Prostate gland (tissue), 2 donors: ENCODE data around the gene PDE8B.

ENCODE experiments used
- POLR2A ChIP-seq: fragments of 450-650 bp; IDR thresholded peaks from one replicate; pipeline ENCODE4 v1.6.1; 2016; ENCODE audit warnings: antibody characterized with exemption, mild to moderate bottlenecking
- POLR2AphosphoS5 ChIP-seq: sonication (generic); formaldehyde crosslinking; IDR thresholded peaks from one replicate; pipeline ENCODE4 v1.6.1; 2017; ENCODE audit warnings: antibody characterized with exemption
- TF ChIP-seq, protein P1 (sequence below), 4 experiments: fragments of 200-600 bp in 2 of 4; fragments of 450-650 bp in 2 of 4; sonication (generic) in 2 of 4; IDR thresholded peaks; 1 replicate in 3 of 4; 2 replicates in 1 of 4; pipeline ENCODE4 v1.5.1; 2016 to 2019; ENCODE audit warnings: antibody characterized with exemption in 4 of 4, mild to moderate bottlenecking in 2 of 4, moderate library complexity in 2 of 4

- TF ChIP-seq, protein P1, sequence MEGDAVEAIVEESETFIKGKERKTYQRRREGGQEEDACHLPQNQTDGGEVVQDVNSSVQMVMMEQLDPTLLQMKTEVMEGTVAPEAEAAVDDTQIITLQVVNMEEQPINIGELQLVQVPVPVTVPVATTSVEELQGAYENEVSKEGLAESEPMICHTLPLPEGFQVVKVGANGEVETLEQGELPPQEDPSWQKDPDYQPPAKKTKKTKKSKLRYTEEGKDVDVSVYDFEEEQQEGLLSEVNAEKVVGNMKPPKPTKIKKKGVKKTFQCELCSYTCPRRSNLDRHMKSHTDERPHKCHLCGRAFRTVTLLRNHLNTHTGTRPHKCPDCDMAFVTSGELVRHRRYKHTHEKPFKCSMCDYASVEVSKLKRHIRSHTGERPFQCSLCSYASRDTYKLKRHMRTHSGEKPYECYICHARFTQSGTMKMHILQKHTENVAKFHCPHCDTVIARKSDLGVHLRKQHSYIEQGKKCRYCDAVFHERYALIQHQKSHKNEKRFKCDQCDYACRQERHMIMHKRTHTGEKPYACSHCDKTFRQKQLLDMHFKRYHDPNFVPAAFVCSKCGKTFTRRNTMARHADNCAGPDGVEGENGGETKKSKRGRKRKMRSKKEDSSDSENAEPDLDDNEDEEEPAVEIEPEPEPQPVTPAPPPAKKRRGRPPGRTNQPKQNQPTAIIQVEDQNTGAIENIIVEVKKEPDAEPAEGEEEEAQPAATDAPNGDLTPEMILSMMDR (IDR thresholded peaks at IDR 0.05), result no peak
- TF ChIP-seq POLR2A, result no peak
- TF ChIP-seq POLR2AphosphoS5, result no peak
Observed at GRCh38 chr5:77192441-77193050, 17.9 kb upstream of the PDE8B start.
